GM21528 (cell line): ENCODE measurements around the gene ING4.

ENCODE experiments used
- ATAC-seq: cut with Tn5 transposase; IDR thresholded peaks from one replicate; pipeline ENCODE4 v1.9.1; 2021; ENCODE audit warnings: mild to moderate bottlenecking, moderate library complexity; ENCODE audit not compliant: unreplicated experiment, low FRiP score

Gene ING4

GRCh38 chr12:6640497-6640896 lies 22.4 kb downstream of the ING4 start:
- no peak for ATAC-seq

DNA sequence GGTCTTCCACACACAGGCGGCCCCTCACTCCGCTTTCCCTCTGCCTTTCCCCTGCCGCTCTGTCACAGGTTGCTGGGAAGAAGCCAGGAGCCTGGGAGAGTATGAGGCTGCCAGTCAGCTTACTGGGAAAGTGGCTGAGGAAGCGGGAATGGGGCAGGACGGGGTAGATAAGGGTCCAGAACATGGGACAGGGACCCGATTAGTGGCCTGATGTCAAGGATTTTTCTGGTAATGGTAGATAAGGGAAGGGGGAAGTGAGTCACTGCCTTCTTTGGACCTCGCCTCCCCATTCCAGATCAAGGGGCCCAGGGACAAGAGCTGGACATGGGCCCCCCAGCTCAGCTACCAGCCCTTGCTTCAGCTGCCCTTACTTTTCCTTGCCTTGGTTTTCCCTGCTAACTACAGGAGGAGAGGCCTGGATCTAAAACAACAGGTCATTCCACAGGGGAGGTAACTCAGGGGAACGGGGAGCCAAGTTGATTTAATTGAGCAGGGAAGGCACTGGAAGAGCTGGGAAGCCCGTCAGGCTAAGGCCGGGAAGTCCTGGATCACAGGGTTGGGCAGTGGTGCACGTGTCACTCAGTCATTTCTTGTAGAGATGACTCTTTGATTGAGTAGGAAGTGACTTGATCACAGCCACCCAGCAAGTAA lies 23.6 kb downstream of the ING4 start:
- ATAC-seq: no peak

GRCh38 chr12:6638305-6638704 lies 24.6 kb downstream of the ING4 start:
- no peak for ATAC-seq

DNA sequence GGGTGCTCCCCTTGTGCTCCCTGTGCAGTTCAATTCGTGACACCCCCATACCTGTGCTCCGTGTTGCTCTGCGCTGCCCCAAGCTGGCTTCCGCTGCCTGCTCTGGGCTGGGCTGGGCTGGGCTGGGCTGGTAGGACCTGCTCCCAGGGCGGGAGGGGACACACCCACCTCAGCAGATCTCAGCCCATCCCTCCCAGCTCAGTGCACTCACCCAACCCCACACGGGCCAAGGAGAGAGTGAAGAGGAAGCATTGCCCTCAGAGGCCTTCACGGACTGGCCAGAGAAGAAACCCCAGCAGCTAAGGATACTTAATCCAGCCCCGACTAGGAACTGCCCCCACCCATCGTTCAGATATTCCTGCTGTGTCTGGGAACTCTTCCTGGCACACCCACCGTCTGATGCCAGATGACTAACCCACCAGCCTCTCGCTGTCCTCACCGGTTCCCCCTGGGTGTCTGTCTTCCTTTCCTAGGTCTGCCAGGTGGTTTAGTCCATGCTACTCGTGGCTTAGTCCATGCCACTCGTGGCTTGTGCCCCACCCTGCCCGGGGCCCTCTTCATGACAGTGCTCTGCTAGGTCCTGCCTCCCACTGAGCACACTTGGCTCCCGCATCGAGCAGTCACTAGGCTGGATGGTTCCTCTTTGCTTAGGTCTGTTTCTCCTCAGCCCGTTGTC lies 26.9 kb downstream of the ING4 start, which contains the start of gene LPAR5:
TSS of gene LPAR5 (minus strand) at position 104 of the 676 bp plus-strand sequence. CDS start 14,711 bp downstream, outside the sequence.
- peak; percentile 51 for ATAC-seq

DNA sequence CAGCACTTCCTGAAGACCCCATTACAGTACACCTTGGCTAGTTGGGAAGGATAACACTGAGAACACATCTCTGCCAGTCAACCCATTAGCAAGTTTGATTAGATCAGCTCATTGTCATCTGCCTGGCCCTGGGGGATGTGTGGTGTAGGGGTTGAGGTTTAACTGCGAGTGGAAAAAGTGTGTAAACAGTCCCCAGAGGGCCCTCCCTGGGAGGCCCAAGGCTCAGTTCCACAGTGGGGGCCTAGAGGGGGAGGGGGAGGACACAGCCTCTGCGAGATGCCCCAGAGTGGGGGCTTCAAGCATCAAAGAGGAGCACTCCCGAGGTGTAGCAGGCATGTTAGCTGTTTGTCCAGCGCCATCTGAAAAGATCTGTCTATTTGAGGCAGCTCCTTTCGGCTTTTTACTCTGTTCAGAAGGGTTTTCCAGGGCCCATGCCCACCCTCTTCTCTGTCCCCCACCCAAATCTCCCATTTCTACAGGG lies 27.5 kb downstream of the ING4 start:
- ATAC-seq: peak; percentile 39

DNA sequence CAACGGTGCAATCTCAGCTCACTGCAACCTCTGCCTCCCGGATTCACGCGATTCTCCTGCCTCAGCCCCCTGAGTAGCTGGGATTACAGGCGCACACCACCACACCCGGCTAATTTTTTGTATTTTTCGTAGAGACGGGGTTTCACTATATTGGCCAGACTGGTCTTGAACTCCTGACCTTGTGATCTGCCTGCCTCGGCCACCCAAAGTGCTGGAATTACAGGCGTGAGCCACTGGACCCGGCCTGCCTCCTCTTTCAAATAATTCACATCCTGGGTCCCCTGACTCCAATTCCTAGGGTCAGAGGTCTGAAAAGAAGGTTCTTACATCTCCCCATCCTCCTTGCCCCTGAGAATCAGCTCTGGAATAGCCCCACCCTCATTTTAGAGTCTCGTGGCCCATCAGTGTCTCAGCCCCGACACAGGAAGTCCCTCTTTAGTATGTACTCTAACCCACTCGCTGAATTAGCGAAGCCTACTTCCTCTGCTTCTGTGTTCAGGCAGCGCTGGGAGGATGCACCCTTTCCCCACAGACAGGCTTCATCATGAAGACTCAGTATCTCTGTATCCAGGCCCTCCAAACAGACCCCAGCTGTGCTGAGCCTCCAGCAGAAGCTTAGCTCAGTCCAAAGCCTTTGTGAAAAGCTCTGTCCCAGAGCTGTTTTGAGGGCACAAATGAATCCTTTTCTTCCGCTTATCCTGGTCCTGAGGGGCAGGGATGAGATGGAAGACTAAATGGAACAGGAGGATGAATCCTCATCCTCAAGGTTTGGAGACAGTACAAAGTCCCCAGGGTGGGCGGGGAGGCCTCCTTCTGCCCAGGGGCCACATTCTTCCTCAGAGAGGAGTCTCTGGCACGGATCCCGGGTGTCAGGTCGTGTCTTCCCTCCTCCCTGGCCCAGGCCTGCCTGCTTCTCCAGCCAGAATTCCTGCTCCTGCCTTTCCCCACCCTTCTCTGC lies 30.6 kb downstream of the ING4 start:
- peak; percentile 63 for ATAC-seq

DNA sequence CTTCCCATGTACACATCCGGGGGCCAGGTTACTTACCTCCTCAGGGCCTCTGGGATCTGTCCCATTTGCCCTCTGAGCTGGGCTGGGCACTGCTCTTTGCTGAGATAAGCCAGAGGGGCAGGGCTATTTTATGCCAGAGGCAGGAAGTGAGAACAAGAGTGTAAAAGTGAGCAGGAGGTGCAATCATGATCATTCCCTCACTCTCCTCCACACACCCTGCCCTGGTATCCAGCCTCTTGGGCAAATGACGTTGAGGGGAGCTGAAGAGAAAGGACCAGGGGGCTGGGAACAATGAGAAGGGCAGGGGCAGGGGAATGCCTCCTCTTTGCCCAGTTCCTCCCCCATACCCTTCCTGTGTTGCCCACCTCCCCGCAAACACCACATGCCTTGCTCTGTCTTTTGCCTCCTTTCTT lies 31.4 kb downstream of the ING4 start:
- no peak for ATAC-seq

DNA sequence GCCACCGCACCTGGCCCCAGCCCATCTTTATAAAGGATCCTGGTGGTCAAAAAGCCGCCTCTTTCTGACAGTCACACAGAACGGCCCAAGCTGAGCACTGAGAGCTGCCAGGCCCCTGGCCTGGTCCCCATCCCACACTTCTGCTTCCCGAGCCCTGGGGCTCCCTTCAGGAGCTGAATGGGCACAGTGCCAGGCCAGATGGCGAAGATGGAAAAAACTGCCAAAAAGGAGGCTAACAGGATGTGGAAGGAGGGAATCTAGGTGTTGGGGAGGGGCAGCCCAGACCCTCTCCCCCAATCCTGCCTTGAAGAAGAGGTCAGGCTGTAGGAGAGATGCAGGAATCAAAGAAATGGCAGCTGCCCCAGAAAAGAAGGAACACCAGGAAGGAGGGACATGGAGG lies 32.2 kb downstream of the ING4 start:
- no peak for ATAC-seq

GRCh38 chr12:6627616-6628015 lies 35.3 kb downstream of the ING4 start:
- no peak for ATAC-seq

GRCh38 chr12:6626654-6627283 lies 36.1 kb downstream of the ING4 start:
- ATAC-seq: no peak

GRCh38 chr12:6620885-6621274 lies 42.0 kb downstream of the ING4 start:
- no peak for ATAC-seq

DNA sequence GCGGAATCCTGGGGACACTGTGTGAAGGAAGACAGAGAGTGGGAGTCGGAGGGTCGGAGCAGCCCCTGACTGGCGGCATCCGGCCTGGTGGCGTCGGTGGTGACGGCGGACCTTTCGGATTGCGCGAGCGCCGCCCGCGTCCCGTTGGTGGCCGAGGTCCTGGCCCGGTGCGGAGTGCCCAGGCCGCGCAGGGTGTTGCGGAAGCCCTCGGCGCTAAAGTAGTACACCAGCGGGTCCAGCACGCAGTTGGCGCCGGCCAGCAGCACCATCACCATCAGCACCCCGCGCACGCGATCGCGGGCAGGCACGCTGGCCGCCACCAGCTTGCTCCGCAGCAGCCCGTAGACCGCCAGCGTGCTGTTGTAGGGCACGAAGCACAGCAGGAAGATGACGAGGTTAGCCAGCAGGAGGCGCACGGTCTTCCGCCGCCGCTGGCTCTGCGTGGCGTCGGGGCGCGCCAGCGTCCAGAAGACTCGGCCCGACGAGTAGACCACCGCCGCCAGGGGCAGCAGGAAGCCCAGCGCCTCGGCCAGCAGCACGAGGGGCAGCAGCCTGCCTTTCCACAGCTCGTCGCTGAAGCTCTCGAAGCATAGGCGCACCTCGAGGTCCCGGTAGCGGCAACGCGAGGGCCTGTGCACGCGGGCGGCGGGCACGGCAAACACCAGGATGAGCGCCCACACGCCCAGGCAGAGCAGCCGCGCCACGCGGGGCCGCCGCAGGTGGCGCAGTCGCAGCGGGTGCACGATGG lies 42.6 kb downstream of the ING4 start:
- ATAC-seq: no peak

DNA sequence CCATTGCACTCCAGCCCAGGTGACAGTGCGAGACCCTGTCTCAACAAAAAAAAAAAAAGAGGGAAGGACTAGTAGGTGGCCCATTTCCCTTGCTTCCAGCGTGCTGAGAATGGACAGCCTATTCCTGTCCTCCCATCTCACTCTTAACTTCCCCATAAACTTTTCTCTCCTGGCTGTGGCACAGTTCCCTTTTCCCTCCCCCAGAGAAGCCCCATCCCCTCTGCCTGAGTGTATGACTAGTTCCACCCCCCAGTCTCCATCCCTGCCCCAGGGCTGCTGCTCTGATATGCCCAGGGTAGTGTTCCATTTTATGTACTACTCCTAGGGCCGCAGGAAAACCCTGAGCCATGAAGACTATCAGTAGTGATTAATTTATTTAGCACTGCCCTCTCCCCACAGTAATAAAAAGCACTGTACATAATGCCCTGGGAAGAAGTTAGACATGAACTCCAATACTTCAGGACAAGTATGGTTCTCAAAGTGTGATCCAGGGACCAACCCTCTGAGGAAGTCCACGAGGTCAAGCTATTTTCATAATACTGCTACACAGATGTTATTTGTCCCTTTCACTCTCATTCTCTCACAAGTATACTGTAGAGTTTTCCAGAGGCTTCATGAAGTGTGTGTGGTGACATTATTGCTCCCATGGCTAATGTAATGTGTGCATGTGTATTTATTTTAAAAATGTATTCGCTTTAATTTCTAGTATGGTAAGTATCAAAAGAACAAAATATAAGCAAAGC lies 44.3 kb downstream of the ING4 start:
- ATAC-seq: no peak

- ATAC-seq: no peak
These were observed 47.1 kb downstream of the ING4 start for GRCh38 chr12:6615802-6616201.

GRCh38 chr12:6614513-6615172 lies 48.3 kb downstream of the ING4 start:
- ATAC-seq: no peak

DNA sequence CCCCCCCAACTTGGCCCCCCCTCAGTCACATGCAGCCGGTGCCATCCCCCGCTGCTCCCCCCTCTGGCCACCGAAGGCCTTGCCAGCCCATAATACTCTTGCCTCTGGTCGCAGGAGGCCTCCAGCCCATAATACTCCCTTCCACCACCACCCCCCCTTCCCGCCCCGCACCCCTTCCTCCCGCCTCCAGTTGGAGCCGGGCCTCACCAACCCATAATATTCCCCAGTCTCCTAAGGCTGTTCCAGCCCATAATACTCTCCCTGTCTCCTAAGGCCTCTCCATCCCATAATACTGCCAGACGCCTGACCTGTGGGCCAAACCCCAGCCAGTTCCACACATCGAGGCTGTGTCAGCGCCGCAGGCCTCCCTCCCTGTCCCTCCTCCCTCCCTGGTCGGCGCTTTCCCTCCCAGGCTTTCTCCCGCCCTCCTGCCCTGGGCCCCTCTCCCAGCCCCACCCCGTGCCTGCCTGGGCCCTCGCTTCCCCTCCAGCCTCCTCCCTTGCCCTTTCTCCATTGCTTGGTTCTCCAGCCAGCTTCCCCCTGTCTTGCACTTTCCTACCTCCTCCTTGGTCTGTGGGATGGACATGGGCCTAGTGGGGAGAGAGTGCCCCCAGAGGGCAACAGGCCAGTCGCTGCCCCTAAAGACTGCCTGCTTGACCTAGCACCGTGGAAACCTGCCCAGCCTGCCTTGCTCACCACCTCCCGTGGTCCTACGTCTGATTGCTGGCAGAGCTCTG lies 49.0 kb downstream of the ING4 start:
- no peak for ATAC-seq

DNA sequence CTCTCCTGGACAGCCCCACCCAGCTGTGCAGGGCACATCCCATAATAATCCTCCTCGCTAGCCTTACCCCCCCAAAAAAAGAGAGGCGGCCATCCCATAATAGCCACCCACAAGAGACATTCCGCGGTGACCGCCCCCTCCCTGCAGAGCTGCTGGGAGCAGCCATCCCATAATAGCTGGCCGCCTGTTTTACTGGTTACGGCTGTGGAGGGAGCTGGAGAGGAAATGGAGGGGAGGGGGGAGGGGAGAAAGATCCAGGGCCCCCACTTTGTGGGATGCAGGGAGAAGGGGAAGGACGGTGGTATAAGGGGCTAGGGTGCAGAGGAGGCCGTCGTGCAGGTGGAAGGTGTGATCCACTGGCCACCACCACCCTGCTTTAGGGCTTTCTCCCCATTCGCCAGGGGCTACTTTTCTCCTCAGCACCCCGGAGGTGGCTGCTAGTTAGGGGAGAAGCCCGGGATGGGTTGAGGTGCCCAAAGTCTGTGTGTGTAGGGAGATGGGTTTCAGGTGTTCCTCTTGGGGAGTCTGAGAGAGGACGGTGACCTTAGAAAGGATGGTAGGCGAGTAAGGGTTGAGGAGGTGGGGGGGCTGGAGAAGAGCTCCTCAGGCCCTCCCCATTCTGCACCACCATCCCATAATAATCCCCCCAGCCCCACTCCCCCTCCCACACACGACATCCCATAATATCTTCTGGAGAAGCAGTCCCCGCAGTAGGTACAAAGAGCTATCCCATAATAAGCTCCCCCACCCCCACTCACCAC lies 49.7 kb downstream of the ING4 start:
- ATAC-seq: no peak
